Measurements from ENCODE around the gene TBR1. TPM values are rescaled to one million over a fixed set of nuclear protein-coding genes. Genes with fewer than 3 reads are reported as not detected.

TBR1 gene
- total and polyA plus RNA-seq, 2 experiments from 2014 or later: 0.97 TPM; not detected in 1

- no peaks in the 10 kb centered on the region for H3K4me1 ChIP-seq (ENCODE audit: insufficient read depth)
- no peak overlapping the region for H3K9ac ChIP-seq
- peaks cover 13% of the 10 kb centered on the region for H3K79me2 ChIP-seq (ENCODE audit: insufficient read depth)
- TF ChIP-seq EZH2phosphoT487 (IDR thresholded peaks at IDR 0.05; ENCODE audit: insufficient read depth, low read depth) (no peak), EZH2 (IDR thresholded peaks at IDR 0.05; ENCODE audit: insufficient read depth, poor library complexity, severe bottlenecking) (no peak)
- H3F3A ChIP-seq (ENCODE audit: insufficient read depth): no peaks in the 10 kb centered on the region; the same call in 1 of the 2 replicates
- in situ Hi-C loops (cut with MboI): no loop called here
- H3K27me3 ChIP-seq (replicated peaks; ENCODE audit: insufficient read depth): no peaks in the 10 kb centered on the region
- H2AFZ ChIP-seq: no peak overlapping the region
- no peak overlapping the region for H3K27ac ChIP-seq
- no peak overlapping the region for H3K4me3 ChIP-seq
- no peaks in the 10 kb centered on the region for H3K9me3 ChIP-seq (ENCODE audit: low read depth)
- no peak for DNase-seq
- no peak overlapping the region for H3K4me2 ChIP-seq (ENCODE audit: unreplicated experiment)
- WGBS, 2 experiments (ENCODE audit: low coverage in 1 of 2, low lambda C conversion rate in 2 of 2, missing lambda C conversion rate in 2 of 2): 100% methylated on average over 4 of the region's 4 CpGs
- H3K36me3 ChIP-seq (ENCODE audit: low read depth): peaks cover 14% of the 10 kb centered on the region
- no peaks in the 10 kb centered on the region for H4K20me1 ChIP-seq (ENCODE audit: insufficient read depth)
- H3K9me2 ChIP-seq (ENCODE audit: insufficient read depth): no peaks in the 10 kb centered on the region
Observed at GRCh38 chr2:161382747-161383146, 33.4 kb upstream of the TBR1 start.

- Histone ChIP-seq H3K4me1 (ENCODE audit: insufficient read depth) (no peaks in the 10 kb centered on the region), H3K27me3 (replicated peaks; ENCODE audit: insufficient read depth) (no peaks in the 10 kb centered on the region), H3K4me2 (ENCODE audit: unreplicated experiment) (no peak overlapping the region), H3K9me2 (ENCODE audit: insufficient read depth) (no peaks in the 10 kb centered on the region), H3K9me3 (ENCODE audit: low read depth) (no peaks in the 10 kb centered on the region), H3K4me3 (no peak overlapping the region), H2AFZ (no peak overlapping the region), H3K27ac (no peak overlapping the region), H4K20me1 (ENCODE audit: insufficient read depth) (no peaks in the 10 kb centered on the region), H3K36me3 (ENCODE audit: low read depth) (peaks cover 14% of the 10 kb centered on the region), H3F3A (ENCODE audit: insufficient read depth) (no peaks in the 10 kb centered on the region; the same call in 1 of the 2 replicates), H3K9ac (no peak overlapping the region), H3K79me2 (ENCODE audit: insufficient read depth) (peaks cover 8% of the 10 kb centered on the region; the same call in 1 of the 2 replicates)
- no peak for DNase-seq
- in situ Hi-C loops (cut with MboI): no loop called here
- no peak for TF ChIP-seq EZH2phosphoT487 (IDR thresholded peaks at IDR 0.05; ENCODE audit: insufficient read depth, low read depth)
- TF ChIP-seq EZH2 (IDR thresholded peaks at IDR 0.05; ENCODE audit: insufficient read depth, poor library complexity, severe bottlenecking): no peak
Observed at GRCh38 chr2:161384864-161385263, 31.2 kb upstream of the TBR1 start.

- no peaks in the 10 kb centered on the region for H3K9me3 ChIP-seq (ENCODE audit: low read depth)
- peaks cover 15% of the 10 kb centered on the region for H3K36me3 ChIP-seq (ENCODE audit: low read depth)
- H3K9me2 ChIP-seq (ENCODE audit: insufficient read depth): no peaks in the 10 kb centered on the region
- no peak overlapping the region for H3K9ac ChIP-seq
- H4K20me1 ChIP-seq (ENCODE audit: insufficient read depth): no peaks in the 10 kb centered on the region
- 96 to 100% methylated on average over 2 of the region's 2 CpGs for WGBS, 2 experiments (ENCODE audit: low coverage in 1 of 2, low lambda C conversion rate in 2 of 2, missing lambda C conversion rate in 2 of 2)
- no peak overlapping the region for H3K4me3 ChIP-seq
- no peak overlapping the region for H3K4me2 ChIP-seq (ENCODE audit: unreplicated experiment)
- no peak for DNase-seq
- H3F3A ChIP-seq (ENCODE audit: insufficient read depth): no peaks in the 10 kb centered on the region; the same call in 1 of the 2 replicates
- in situ Hi-C loops (cut with MboI): no loop called here
- H2AFZ ChIP-seq: no peak overlapping the region
- no peaks in the 10 kb centered on the region for H3K27me3 ChIP-seq (replicated peaks; ENCODE audit: insufficient read depth)
- H3K4me1 ChIP-seq (ENCODE audit: insufficient read depth): no peaks in the 10 kb centered on the region
- H3K27ac ChIP-seq: no peak overlapping the region
- H3K79me2 ChIP-seq (ENCODE audit: insufficient read depth): peaks cover 8% of the 10 kb centered on the region; the same call in 1 of the 2 replicates
- TF ChIP-seq EZH2 (IDR thresholded peaks at IDR 0.05; ENCODE audit: insufficient read depth, poor library complexity, severe bottlenecking) (no peak), EZH2phosphoT487 (IDR thresholded peaks at IDR 0.05; ENCODE audit: insufficient read depth, low read depth) (no peak)
Observed at GRCh38 chr2:161386228-161386824, 29.8 kb upstream of the TBR1 start.

- no peak overlapping the region for H3K27ac ChIP-seq
- no peaks in the 10 kb centered on the region for H3F3A ChIP-seq (ENCODE audit: insufficient read depth)
- DNase-seq: no peak
- no peak overlapping the region for H3K4me2 ChIP-seq (ENCODE audit: unreplicated experiment)
- no peak overlapping the region for H3K9ac ChIP-seq
- H3K79me2 ChIP-seq (ENCODE audit: insufficient read depth): no peaks in the 10 kb centered on the region; the same call in 1 of the 2 replicates
- H3K9me3 ChIP-seq (ENCODE audit: low read depth): no peaks in the 10 kb centered on the region
- H3K4me3 ChIP-seq: no peak overlapping the region
- no peaks in the 10 kb centered on the region for H4K20me1 ChIP-seq (ENCODE audit: insufficient read depth)
- no peaks in the 10 kb centered on the region for H3K9me2 ChIP-seq (ENCODE audit: insufficient read depth)
- no peaks in the 10 kb centered on the region for H3K4me1 ChIP-seq (ENCODE audit: insufficient read depth)
- peaks cover 15% of the 10 kb centered on the region for H3K36me3 ChIP-seq (ENCODE audit: low read depth)
- in situ Hi-C loops (cut with MboI): no loop called here
- H2AFZ ChIP-seq: no peak overlapping the region
- 94 to 99% methylated on average over 2 of the region's 2 CpGs for WGBS, 2 experiments (ENCODE audit: low coverage in 1 of 2, low lambda C conversion rate in 2 of 2, missing lambda C conversion rate in 2 of 2)
- H3K27me3 ChIP-seq (replicated peaks; ENCODE audit: insufficient read depth): no peaks in the 10 kb centered on the region
- no peak for TF ChIP-seq EZH2phosphoT487 (IDR thresholded peaks at IDR 0.05; ENCODE audit: insufficient read depth, low read depth)
- no peak for TF ChIP-seq EZH2 (IDR thresholded peaks at IDR 0.05; ENCODE audit: insufficient read depth, poor library complexity, severe bottlenecking)
Observed at GRCh38 chr2:161388146-161388779, 27.8 kb upstream of the TBR1 start.
